C4-2B (cell line): ENCODE measurements around the gene HIVEP3.

ENCODE experiments used
- H3K27ac ChIP-seq: fragments of 450-650 bp; 2 replicates; pipeline ENCODE4 v1.5.1; 2017
- CTCF ChIP-seq: fragments of 450-650 bp; conservative IDR thresholded peaks from 2 replicates; pipeline ENCODE4 v1.5.1; 2017; ENCODE audit warnings: mild to moderate bottlenecking
- ZFX ChIP-seq: fragments of 450-650 bp; IDR thresholded peaks from 2 replicates; pipeline ENCODE4 v1.6.1; 2017

Gene HIVEP3

DNA sequence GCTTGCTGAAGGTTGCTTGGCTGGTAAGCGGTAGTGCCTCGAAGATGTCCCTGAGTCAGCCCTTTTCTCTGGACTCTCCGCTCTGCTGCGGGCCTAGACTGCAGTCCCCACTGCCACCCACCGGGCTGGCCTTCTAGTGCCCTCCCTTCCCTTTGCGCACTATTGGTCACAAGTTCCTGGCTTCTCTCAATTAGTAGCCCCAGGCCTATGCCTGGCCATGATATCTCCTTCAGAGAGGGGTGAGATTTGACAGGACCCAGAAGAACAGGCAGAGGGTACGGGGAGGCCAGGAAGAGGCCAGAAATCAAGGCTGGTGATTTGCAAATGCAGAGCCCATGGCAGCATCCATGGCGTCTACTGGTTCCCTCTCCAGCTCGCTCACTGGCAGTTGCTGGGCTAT, 207.7 kb downstream of the HIVEP3 start:
- H3K27ac ChIP-seq, result no peak overlapping the region
- no peak for TF ChIP-seq ZFX
- no peak for TF ChIP-seq CTCF

DNA sequence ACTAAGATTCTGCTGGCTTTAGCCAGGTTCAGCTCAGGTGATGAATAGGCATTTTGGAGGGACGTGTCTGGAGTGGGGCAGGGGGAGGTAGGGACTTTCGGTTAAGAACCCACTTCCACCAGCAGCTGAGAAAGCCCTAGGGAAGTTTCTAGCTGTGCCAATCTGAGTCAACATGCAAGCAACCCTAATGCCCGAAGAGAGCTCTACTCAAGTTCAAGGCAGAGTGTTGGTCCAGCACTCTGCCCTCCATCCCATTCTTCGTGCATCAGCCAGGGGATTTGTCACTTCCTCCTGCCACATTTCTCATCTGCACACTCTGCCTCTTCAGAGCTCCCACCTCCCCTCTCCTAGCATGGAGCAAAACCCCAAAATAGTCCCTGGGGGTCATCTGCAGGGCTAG, 208.8 kb downstream of the HIVEP3 start:
- no peak for TF ChIP-seq ZFX
- no peak for TF ChIP-seq CTCF
- H3K27ac ChIP-seq, result no peak overlapping the region

- no peak for TF ChIP-seq ZFX
- TF ChIP-seq CTCF, result no peak
Observed at GRCh38 chr1:41709331-41709730, 209.4 kb downstream of the HIVEP3 start.

DNA sequence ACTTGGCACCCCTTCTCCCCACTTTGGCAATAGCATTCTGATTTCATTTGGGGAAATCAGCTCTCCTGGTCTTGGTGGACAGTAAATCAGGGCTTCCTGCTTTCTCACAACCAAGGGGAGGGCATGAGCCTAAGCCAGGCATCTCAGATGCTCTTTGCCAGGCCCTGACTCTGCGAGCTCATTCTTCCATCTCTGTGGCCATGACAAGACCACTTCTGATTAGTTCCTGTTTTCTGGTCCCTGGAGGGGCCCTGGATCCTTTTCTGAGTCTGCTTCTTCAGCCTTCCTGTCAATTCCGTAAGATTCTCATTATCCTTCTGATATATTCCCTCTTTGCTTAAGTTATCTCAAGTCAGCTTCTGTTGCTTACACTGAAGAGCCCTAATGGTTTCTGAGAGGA, 210.4 kb downstream of the HIVEP3 start:
- H3K27ac ChIP-seq, result no peak overlapping the region
- TF ChIP-seq ZFX (no peak), CTCF (no peak)

More at GRCh38 chr1:41709331-41709730, 209.4 kb downstream of the HIVEP3 start:
- H3K27ac ChIP-seq, result no peak overlapping the region

DNA sequence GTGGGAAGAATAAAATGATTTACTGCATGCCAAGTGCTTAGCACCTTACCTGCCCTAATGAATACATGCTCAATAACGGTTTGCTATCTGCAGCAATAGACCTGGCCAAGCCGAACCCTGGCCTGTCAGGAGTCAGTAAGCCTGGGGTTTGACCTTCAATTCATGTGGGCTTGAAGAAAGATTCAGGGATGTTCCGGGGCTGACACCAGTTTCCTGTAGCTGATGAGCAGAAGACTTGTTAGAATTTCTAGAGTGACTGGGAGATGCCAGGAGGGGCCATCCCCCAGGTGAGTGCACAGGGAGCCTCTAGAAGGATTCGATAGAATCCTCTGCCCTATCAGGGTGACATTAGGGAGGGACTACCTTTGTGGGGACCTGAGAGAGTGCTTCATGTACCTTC, 210.9 kb downstream of the HIVEP3 start:
- TF ChIP-seq ZFX, result no peak
- no peak for TF ChIP-seq CTCF
- H3K27ac ChIP-seq, result no peak overlapping the region

DNA sequence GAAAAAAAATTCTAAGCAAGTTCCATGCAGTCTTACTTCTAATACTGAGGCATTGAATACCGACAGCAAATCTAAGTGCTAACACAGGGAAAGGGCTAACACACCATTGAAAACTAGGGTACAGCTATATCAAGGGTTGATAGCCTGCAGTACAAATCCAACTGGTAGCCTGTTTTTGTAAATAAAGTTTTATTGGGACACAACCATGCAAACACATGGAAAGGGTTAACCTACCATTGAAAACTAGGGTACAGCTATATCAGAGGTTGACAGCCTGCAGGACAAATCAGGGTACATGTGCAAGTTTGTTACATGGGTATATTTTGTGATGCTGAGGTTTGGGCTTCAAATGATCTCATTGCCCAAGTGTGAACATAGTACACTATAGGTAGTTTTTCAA, 212.9 kb downstream of the HIVEP3 start:
- H3K27ac ChIP-seq, result no peak overlapping the region
- TF ChIP-seq CTCF, result no peak
- no peak for TF ChIP-seq ZFX

GRCh38 chr1:41704196-41704595, 214.5 kb downstream of the HIVEP3 start:
- TF ChIP-seq CTCF (no peak), ZFX (no peak)
- H3K27ac ChIP-seq, result no peak overlapping the region
